ENCODE measurements around the gene SYK.

SYK gene

GRCh38 chr9:90888941-90889340 lies 87.3 kb downstream of the SYK start:
- H3K9me3 ChIP-seq (ENCODE audit: insufficient read depth, low read depth, low read length) = no peaks in the 10 kb centered on the region
- peaks cover 38% of the 10 kb centered on the region; the same call in 1 of the 2 replicates for H3K36me3 ChIP-seq (ENCODE audit: insufficient read depth, low read length)
- H3K4me1 ChIP-seq (ENCODE audit: insufficient read depth, low read length, poor library complexity, severe bottlenecking) = no peaks in the 10 kb centered on the region
- no peaks in the 10 kb centered on the region for H3K79me2 ChIP-seq (ENCODE audit: insufficient read depth, low read length)
- H3K27me3 ChIP-seq (ENCODE audit: insufficient read depth, low read length, poor library complexity, severe bottlenecking) = no peaks in the 10 kb centered on the region
- no peaks in the 10 kb centered on the region for H4K20me1 ChIP-seq (ENCODE audit: insufficient read depth, low read length, poor library complexity, severe bottlenecking)
- no peak for TF ChIP-seq EZH2phosphoT487 (IDR thresholded peaks at IDR 0.05; ENCODE audit: borderline replicate concordance)
- TF ChIP-seq, protein P1, sequence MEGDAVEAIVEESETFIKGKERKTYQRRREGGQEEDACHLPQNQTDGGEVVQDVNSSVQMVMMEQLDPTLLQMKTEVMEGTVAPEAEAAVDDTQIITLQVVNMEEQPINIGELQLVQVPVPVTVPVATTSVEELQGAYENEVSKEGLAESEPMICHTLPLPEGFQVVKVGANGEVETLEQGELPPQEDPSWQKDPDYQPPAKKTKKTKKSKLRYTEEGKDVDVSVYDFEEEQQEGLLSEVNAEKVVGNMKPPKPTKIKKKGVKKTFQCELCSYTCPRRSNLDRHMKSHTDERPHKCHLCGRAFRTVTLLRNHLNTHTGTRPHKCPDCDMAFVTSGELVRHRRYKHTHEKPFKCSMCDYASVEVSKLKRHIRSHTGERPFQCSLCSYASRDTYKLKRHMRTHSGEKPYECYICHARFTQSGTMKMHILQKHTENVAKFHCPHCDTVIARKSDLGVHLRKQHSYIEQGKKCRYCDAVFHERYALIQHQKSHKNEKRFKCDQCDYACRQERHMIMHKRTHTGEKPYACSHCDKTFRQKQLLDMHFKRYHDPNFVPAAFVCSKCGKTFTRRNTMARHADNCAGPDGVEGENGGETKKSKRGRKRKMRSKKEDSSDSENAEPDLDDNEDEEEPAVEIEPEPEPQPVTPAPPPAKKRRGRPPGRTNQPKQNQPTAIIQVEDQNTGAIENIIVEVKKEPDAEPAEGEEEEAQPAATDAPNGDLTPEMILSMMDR (conservative IDR thresholded peaks at IDR 0.05; ENCODE audit: low read length) = no peak
- H2AFZ ChIP-seq (ENCODE audit: low read length) = no peak overlapping the region
- H3F3A ChIP-seq (ENCODE audit: low read depth) = peaks cover 5% of the 10 kb centered on the region; the same call in 1 of the 2 replicates
- H3K9ac ChIP-seq (ENCODE audit: low read depth, low read length, poor library complexity, severe bottlenecking) = no peak overlapping the region
- H3K4me2 ChIP-seq (ENCODE audit: low read depth, low read length, poor library complexity, severe bottlenecking) = no peak overlapping the region
- no peaks in the 10 kb centered on the region for H3K9me2 ChIP-seq (replicated peaks; ENCODE audit: low read depth, low read length)
- no peak overlapping the region for H3K4me3 ChIP-seq (ENCODE audit: low read length, poor library complexity, severe bottlenecking)

GRCh38 chr9:90890146-90890810 lies 88.7 kb downstream of the SYK start:
- Histone ChIP-seq H3F3A (ENCODE audit: low read depth) (peaks cover 2% of the 10 kb centered on the region; the same call in 1 of the 2 replicates), H3K9ac (ENCODE audit: low read depth, low read length, poor library complexity, severe bottlenecking) (no peak overlapping the region), H3K9me2 (replicated peaks; ENCODE audit: low read depth, low read length) (no peaks in the 10 kb centered on the region), H3K9me3 (ENCODE audit: insufficient read depth, low read depth, low read length) (no peaks in the 10 kb centered on the region), H2AFZ (ENCODE audit: low read length) (no peak overlapping the region), H3K4me3 (ENCODE audit: low read length, poor library complexity, severe bottlenecking) (no peak overlapping the region), H3K36me3 (ENCODE audit: insufficient read depth, low read length) (peaks cover 45% of the 10 kb centered on the region; the same call in 1 of the 2 replicates), H3K27me3 (ENCODE audit: insufficient read depth, low read length, poor library complexity, severe bottlenecking) (no peaks in the 10 kb centered on the region), H4K20me1 (ENCODE audit: insufficient read depth, low read length, poor library complexity, severe bottlenecking) (no peaks in the 10 kb centered on the region), H3K4me2 (ENCODE audit: low read depth, low read length, poor library complexity, severe bottlenecking) (no peak overlapping the region), H3K4me1 (ENCODE audit: insufficient read depth, low read length, poor library complexity, severe bottlenecking) (no peaks in the 10 kb centered on the region), H3K79me2 (ENCODE audit: insufficient read depth, low read length) (no peaks in the 10 kb centered on the region)
- TF ChIP-seq, protein P1 (conservative IDR thresholded peaks at IDR 0.05; ENCODE audit: low read length) = peak; percentile 36; the same call in 1 of the 2 replicates
- TF ChIP-seq EZH2phosphoT487 (IDR thresholded peaks at IDR 0.05; ENCODE audit: borderline replicate concordance) = no peak

DNA sequence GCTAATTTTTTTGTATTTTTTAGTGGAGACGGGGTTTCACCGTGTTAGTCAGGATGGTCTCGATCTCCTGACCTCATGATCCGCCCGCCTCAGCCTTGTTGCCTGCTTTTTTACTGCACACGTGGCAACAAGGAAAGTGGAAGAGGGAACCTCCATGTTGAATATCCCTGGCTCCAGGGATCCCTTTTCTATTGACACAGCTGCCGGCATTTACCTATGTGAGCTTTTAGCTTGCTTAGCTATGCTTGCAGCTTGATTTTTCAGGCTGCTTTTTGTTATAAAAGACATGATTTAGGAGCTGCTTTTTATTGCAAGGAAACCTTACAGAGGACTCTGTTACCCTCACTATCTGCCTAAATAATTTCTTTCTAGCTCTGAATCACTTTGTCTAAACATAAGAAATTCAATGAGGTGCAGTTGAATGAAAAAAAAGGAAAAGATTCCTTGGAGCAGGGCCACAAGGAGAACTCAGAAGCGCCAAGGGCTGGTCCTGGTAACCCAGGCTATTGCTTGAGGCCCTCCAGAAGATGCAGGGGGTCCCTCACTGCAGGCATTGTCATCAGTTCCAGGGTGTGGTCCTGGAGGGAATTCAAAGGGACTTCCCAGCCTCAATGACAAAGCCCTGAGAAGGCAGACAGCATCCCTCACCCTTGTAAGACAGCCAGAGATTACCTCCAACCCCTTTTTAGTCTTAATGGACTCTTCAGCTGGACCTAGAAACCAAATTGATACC lies 89.9 kb downstream of the SYK start:
- Histone ChIP-seq H3K36me3 (ENCODE audit: insufficient read depth, low read length) (peaks cover 54% of the 10 kb centered on the region; the same call in 1 of the 2 replicates), H3K9ac (ENCODE audit: low read depth, low read length, poor library complexity, severe bottlenecking) (no peak overlapping the region)
- no peak for TF ChIP-seq EZH2phosphoT487 (IDR thresholded peaks at IDR 0.05; ENCODE audit: borderline replicate concordance)
- TF ChIP-seq, protein P1 (conservative IDR thresholded peaks at IDR 0.05; ENCODE audit: low read length) = no peak

More for the DNA sequence above, 89.9 kb downstream of the SYK start:
- H3F3A ChIP-seq (ENCODE audit: low read depth) = no peaks in the 10 kb centered on the region
- no peaks in the 10 kb centered on the region for H3K9me3 ChIP-seq (ENCODE audit: insufficient read depth, low read depth, low read length)
- no peaks in the 10 kb centered on the region for H3K79me2 ChIP-seq (ENCODE audit: insufficient read depth, low read length)
- H3K27me3 ChIP-seq (ENCODE audit: insufficient read depth, low read length, poor library complexity, severe bottlenecking) = no peaks in the 10 kb centered on the region
- no peak overlapping the region for H2AFZ ChIP-seq (ENCODE audit: low read length)
- H3K4me1 ChIP-seq (ENCODE audit: insufficient read depth, low read length, poor library complexity, severe bottlenecking) = no peaks in the 10 kb centered on the region
- no peaks in the 10 kb centered on the region for H4K20me1 ChIP-seq (ENCODE audit: insufficient read depth, low read length, poor library complexity, severe bottlenecking)
- no peak overlapping the region for H3K4me3 ChIP-seq (ENCODE audit: low read length, poor library complexity, severe bottlenecking)
- no peak overlapping the region for H3K4me2 ChIP-seq (ENCODE audit: low read depth, low read length, poor library complexity, severe bottlenecking)
- H3K9me2 ChIP-seq (replicated peaks; ENCODE audit: low read depth, low read length) = no peaks in the 10 kb centered on the region
